HG03439 (cell line): ENCODE results near the gene SRSF4.
"Not testable (repeated sequence)": the region's sequence is repeated elsewhere in the genome, so short reads cannot be mapped to it uniquely, and the experiment has no call there.

Experiments used
- ATAC-seq: cut with Tn5 transposase; IDR thresholded peaks from one replicate; pipeline ENCODE4 v1.9.1; 2021; ENCODE audit warnings: mild to moderate bottlenecking, moderate library complexity; ENCODE audit not compliant: unreplicated experiment

The SRSF4 gene

GRCh38 chr1:29181413-29182225 lies at the start of gene SRSF4:
Gene SRSF4 (minus strand): TSS chr1:29181900. CDS start chr1:29181752, 148 bp downstream.
- peak; percentile 84 for ATAC-seq

DNA sequence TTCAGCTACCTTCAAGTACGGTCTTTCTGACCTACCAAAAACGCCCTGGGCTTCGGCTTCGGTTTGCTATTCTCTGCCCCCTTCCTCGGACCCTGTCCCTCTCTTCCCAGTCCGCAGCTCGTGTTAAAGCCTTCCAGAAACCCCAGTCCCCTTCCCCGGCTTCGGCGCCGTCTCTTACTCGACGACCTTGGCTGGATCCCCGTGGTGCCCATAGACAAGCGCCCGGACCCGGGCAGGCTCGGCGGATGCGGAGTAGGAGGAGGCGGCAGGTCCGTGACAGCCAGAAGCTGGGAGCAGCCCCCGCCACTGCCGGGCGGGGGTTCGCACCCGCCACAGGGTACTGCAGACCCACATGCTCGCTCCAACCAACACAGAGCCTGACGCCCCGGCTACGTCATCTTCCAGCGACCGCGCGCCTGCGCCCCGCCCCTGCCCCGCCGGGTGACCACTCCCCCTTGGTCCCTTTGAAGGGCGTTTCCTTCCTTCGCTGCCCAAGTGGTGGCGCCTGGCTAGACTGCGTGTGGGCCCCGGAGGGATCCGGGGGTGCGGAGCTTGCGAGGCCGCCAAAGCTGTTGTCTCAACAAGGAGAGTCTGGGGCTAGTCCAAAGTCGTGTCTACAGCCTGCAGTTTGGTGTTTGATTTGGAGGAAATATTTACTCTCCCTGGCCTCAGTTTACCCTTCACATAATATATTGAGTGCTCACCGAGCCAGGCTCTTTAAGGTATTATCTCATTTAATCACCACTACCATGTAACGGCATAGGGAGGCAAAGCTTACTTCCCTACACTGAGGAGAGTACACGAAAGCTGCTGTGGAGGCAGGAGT lies 49.1 kb upstream of the SRSF4 start, which contains the start of gene MECR:
MECR (minus strand) TSS at position 382 of the 826 bp plus-strand sequence; CDS start at position 354, 28 bp downstream.
- ATAC-seq = peak; percentile 89

- ATAC-seq = peak; percentile 5
Observed at GRCh38 chr1:29230204-29230552, 48.5 kb upstream of the SRSF4 start.

DNA sequence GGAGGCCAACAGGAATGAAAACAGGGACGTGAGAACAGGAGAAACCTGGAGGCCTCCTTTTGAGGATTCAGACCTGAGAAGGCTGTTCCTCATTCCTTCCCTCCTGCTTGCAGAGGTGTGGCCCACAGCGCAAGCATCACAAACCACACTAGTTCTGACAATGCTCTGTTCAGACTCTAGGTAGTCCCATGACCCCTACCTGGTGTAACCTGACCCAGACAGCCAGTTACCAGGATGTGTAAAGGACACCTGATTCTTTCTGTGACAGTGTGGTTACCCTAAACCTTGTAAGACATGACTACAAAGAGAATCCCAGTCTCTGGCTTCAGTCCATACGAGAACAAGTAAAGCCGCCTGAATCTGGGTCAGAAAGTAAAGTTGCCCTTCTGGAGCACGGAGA lies 45.8 kb upstream of the SRSF4 start:
- ATAC-seq = no peak

DNA sequence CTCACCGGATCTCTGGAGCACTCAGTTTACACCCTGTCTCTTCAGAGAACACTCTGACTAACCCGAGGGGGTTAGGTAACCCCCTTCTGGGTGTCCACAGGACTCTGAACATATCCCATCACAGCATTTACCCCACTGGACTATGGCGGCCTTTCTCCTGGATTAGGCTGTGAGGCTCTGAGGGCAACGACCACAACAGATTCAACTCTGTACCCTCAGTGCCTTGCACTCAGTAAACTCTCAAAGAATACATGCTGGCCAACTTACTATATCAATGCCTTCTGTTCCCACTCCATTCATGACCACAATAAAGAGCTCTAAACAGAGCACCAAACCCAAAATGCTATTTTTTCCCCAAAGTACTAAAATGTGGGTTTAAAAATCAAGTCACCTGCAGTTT lies 43.7 kb upstream of the SRSF4 start:
- ATAC-seq = no peak

DNA sequence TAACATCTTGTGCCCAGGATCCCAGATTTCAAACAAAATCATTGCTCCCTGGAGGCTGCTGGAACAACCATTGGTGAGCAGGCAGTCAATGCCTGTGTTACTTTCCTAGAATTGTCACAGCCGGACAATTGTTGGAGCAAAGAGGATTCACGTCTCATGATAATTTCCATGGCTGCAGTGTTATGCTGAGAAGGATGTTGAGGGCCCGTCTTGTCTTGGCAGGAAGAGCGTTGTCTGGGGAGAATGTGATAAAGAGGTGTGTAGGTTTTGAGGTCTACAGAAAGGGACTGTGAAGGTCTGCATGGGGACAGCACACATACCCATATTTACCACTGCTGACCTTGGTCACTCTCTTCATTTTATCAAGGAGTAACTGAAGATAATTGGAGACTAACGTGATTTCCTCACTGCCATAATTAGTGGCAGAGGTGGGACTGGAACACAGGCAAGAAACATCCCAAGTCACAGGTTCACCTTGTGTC lies 42.7 kb upstream of the SRSF4 start:
- ATAC-seq = no peak

GRCh38 chr1:29223521-29223920 lies 41.8 kb upstream of the SRSF4 start:
- ATAC-seq = no peak

GRCh38 chr1:29222686-29223085 lies 41.0 kb upstream of the SRSF4 start:
- ATAC-seq = no peak

DNA sequence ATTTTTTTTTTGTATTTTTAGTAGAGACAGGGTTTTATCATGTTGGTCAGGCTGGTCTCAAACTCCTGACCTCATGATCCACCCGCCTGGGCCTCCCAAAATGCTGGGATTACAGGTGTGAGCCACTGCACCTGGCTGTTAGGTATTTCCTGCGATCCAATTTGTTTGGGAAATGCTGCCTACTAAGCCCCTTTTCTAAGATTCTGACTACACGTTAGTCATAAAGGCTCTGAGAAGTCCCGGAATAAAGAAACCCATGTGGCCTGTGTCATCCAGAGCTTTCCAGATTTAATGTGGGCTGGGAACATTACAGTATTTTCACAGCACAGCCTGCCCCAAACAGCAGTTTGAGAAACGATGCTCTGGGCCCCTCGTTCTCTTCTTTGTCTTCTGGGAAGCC lies 40.6 kb upstream of the SRSF4 start:
- ATAC-seq = not testable (repeated sequence)

- no peak for ATAC-seq
Observed at GRCh38 chr1:29221296-29221695, 39.6 kb upstream of the SRSF4 start.

GRCh38 chr1:29218223-29218622 lies 36.5 kb upstream of the SRSF4 start:
- ATAC-seq = no peak

- no peak for ATAC-seq
Observed at GRCh38 chr1:29217633-29218032, 35.9 kb upstream of the SRSF4 start.

GRCh38 chr1:29213055-29213454 lies 31.4 kb upstream of the SRSF4 start:
- no peak for ATAC-seq

DNA sequence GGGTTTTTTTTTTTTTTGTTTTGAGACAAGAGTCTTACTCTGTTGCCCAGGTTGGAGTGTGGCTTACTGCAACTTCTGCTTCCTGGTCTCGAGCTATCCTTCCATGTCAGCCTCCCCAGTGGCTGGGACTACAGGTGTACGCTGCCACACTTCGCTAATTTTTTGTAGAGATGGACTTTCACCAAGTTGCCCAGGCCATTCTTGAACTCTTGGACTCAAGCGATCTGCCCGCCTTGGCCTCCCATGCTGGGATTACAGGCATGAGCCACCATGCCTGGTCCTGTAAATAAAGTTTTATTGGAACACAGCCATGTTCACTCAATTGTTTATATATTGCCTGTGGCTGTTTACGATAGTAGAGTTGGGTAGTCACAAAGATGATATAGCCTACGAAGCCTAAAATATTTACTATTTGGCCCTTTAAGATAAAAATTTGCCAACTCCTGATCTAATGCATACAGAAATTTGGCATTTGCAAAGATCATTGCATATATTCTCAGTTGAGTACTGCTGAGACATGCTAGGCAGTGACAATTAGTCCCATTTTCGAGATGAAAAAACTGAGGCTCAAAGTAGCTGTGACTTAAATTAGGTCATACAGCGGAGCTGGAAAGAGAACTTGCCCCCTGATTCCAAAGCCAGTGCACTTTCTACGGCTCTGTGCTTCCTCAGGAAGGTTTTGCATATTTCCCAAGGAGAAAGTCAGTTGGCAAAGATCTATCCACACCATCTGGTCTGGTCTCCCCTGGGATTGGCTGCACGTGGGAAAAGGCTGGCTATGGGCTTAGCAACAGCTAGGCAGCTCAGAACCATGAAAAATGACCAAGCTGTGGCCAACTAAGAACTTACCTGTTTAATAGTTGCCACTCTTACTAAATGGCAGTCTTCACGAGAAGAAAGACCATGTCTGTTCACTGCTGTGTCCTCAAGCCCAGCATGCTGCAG lies 29.7 kb upstream of the SRSF4 start:
- no peak for ATAC-seq

GRCh38 chr1:29210278-29211085 lies 28.8 kb upstream of the SRSF4 start:
- ATAC-seq = no peak

DNA sequence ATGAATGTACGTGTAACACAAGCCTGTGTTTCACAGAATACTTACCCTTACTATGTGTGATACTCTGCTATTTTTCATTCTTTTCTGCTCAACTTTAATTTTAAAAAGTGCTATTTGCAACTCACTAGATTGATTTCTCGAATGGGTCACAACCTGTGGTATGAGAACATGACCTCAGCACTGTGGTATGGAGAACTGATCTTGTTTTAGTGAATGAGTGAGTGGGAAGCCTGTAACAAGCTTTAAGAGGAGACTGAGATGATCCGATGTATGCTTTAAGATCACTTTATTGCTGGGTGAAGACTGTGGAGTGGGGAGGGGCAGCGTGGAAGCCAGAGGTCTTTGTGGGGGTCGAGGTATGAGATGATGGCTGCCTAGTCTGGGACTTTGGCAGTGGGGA lies 27.5 kb upstream of the SRSF4 start:
- ATAC-seq = no peak

DNA sequence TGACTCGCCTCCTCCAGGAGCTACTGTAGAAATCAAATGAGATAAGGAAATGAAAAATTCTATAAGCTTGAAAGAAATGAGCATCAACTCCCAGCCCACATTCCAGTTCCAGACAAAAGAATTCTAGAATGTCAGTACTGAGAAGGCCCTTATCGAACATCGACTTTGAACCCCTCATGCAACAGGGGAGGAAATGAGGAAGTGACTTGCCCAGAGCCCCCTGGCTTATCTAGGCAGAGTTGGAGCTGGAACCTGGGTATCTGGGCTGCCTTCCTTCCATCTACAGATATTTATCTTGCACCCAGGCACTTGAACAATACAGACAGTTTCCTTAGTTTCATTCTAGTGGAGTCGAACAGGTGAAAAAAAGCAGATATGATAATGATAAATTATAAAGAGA lies 26.7 kb upstream of the SRSF4 start:
- ATAC-seq = no peak

DNA sequence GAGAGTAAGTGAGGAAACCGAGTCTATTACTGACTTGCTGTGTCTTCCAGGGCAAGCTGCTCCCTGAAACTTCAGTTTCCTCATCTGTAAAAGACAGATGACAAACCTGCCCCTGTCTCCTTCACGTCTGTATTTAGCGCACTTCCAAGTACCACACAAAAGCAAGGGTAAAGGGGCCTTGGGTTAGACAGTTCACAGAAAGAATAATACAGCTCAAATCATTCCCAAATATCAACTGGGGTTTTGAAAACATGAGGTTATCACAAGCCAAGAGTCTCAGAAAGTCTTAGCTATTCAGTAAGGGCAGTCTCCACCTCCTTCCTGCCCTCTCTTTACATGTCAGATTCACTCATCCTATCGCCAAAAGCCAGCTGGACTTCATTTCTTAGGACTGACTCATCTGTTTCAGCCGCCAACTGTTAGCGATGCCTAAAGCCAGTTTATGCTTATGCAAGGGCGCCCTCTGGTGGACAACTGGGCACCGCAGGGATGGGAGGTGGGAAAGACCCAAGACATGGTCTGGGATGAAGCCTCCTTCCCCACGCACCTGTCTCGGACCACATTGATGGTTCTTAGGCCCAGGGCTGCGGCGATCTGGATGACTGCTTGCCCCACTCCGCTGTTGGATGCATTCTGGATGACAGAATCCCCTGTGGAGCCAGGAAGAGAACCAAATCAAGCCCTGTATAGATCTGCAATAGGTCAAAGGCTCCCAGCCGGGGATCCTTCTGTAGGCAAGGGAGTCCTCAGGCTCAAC lies 21.1 kb upstream of the SRSF4 start:
- peak; percentile 63 for ATAC-seq

DNA sequence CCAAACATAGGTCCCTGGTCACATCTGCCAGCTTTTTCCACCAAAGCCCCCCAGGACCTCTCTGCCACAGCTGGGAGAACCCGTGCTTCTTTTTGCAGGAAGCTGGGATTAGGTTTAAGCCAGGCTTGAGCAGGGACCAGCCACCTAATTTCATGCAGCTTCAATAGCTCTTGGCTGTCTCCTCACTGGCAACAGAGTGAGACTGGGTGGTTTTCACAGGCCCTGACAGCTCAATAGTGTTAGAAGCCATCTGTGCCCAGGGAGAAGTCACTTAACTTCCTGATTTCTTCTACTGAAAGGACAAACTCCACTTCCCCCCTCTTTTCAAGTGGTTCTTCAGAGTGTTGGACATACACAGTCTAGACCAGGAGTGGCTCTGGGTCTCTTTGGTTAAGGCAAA lies 20.4 kb upstream of the SRSF4 start:
- no peak for ATAC-seq
